IMR-90 (cell line): ENCODE data around the gene DIP2C.
A peak's percentile ranks its signal among the peaks of the same experiment; 100 is the strongest.

Experiments used
- CEBPB ChIP-seq: IDR thresholded peaks from 2 replicates; pipeline ENCODE4 v1.6.1; 2012; ENCODE audit warnings: low read depth, low read length, improper control_type of control experiment
- FOS ChIP-seq: fragments of 150-350 bp; IDR thresholded peaks from 2 replicates; pipeline ENCODE4 v1.6.1; 2016; ENCODE audit warnings: low read depth, low read length
- MAFK ChIP-seq: IDR thresholded peaks from 2 replicates; pipeline ENCODE4 v1.6.1; 2012; ENCODE audit warnings: low read depth, low read length, improper control_type of control experiment
- POLR2A ChIP-seq: IDR thresholded peaks from 2 replicates; pipeline ENCODE4 v1.6.1; 2012; ENCODE audit warnings: mild to moderate bottlenecking, low read depth, low read length
- RAD21 ChIP-seq: IDR thresholded peaks from 2 replicates; pipeline ENCODE4 v1.6.1; 2012; ENCODE audit warnings: low read length, improper control_type of control experiment
- RFX5 ChIP-seq: IDR thresholded peaks from 2 replicates; pipeline ENCODE4 v1.8.0; 2012; ENCODE audit warnings: low read depth, mild to moderate bottlenecking, low read length, moderate library complexity
- SMC3 ChIP-seq: fragments of 150-350 bp; IDR thresholded peaks from 2 replicates; pipeline ENCODE4 v1.6.1; 2016; ENCODE audit warnings: low read depth, mild to moderate bottlenecking, antibody characterized with exemption, low read length, moderate library complexity
- TF ChIP-seq, protein P1 (sequence below): conservative IDR thresholded peaks from 2 replicates; pipeline ENCODE4 v1.5.1; 2012; ENCODE audit warnings: mild to moderate bottlenecking, low read depth, low read length, improper control_type of control experiment

DNA sequence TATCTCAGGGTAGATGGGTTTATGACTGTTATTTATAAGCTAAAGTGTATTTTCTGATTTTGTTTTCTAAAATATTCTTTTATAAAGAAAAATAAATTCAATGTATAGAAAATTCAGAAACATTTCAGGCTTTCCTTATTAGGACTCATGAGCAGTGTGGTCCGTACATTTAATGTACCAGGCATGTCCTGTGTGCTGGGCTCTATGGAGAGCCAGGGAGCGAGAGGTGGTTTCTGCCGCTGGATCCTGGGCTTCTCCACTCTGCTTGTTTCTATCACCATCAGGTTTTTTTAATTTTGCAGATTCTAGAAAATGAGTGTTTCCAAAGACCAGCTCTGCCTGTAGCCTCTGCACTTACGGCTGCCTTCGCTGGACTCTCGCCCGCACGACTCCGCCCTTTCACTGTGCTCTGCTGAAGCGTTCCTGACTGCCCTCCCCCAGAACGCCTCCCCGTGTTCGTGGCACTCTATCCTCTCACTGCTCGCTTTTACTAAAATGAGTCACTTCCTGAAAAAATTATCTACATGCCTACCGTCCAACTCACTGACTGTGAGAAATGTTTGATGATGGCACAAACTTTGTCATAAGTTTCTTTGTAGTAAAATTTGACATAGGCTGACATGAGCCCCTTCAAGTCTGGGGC, 365.7 kb downstream of the DIP2C start:
- TF ChIP-seq, protein P1, sequence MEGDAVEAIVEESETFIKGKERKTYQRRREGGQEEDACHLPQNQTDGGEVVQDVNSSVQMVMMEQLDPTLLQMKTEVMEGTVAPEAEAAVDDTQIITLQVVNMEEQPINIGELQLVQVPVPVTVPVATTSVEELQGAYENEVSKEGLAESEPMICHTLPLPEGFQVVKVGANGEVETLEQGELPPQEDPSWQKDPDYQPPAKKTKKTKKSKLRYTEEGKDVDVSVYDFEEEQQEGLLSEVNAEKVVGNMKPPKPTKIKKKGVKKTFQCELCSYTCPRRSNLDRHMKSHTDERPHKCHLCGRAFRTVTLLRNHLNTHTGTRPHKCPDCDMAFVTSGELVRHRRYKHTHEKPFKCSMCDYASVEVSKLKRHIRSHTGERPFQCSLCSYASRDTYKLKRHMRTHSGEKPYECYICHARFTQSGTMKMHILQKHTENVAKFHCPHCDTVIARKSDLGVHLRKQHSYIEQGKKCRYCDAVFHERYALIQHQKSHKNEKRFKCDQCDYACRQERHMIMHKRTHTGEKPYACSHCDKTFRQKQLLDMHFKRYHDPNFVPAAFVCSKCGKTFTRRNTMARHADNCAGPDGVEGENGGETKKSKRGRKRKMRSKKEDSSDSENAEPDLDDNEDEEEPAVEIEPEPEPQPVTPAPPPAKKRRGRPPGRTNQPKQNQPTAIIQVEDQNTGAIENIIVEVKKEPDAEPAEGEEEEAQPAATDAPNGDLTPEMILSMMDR, result no peak
- TF ChIP-seq POLR2A, result peak; percentile 68
- no peak for TF ChIP-seq RFX5
- peak; percentile 23; the same call in 1 of the 2 replicates for TF ChIP-seq CEBPB
- no peak for TF ChIP-seq SMC3
- peak; percentile 14; the same call in 1 of the 2 replicates for TF ChIP-seq RAD21
- peak; percentile 87 for TF ChIP-seq FOS
- TF ChIP-seq MAFK, result no peak
